ENCODE data around the gene HTT. TPM values are rescaled to one million over a fixed set of nuclear protein-coding genes. Genes with fewer than 3 reads are reported as not detected.

HTT gene
- total RNA-seq, 1 experiment from 2014 or later: 85.4 TPM

DNA sequence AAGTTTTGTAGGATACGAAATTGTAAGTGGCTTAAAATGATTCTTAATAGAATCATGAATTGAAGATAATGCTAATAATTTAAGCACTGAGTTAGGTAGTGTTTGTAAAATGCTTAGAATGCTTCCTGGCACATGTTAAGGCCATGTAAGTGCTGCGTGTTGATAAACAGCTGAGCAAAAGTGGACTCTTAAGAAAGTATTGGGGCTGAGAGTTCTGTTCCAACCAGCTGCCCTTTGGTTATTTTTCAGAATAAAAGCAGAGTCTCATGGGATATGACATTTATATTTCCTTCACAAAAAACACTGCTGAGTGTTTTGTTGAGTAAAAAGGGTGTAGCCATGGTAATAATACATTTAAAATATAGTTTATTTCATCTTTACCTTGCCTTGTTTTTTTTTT lies 42.5 kb downstream of the HTT start (continued):
- no peak for TF ChIP-seq STAT6 (CRISPR knock-in tag; conservative IDR thresholded peaks at IDR 0.05; ENCODE audit: low read depth)

GRCh38 chr4:3118312-3118711 lies 43.8 kb downstream of the HTT start:
- Mint-ChIP-seq H3K36me3 (peaks cover 82% of the 10 kb centered on the region), H3K4me1 (no peaks in the 10 kb centered on the region), H3K27me3 (ENCODE audit: low read depth) (no peaks in the 10 kb centered on the region), H3K9me3 (peaks cover 10% of the 10 kb centered on the region), H3K4me3 (no peak overlapping the region), H3K27ac (no peak overlapping the region)
- ChIA-PET CTCF (no interaction called here), POLR2A (no interaction called here)
- no peak for TF ChIP-seq KAT7 (CRISPR knock-in tag; IDR thresholded peaks at IDR 0.05; ENCODE audit: borderline replicate concordance)
- TF ChIP-seq MYBL2 (CRISPR knock-in tag; IDR thresholded peaks at IDR 0.05): no peak
- no peak for TF ChIP-seq JUN (CRISPR knock-in tag; IDR thresholded peaks at IDR 0.05)
- TF ChIP-seq ZNF425 (CRISPR knock-in tag; conservative IDR thresholded peaks at IDR 0.05): no peak
- no peak for TF ChIP-seq ZNF532 (CRISPR knock-in tag; IDR thresholded peaks at IDR 0.05; ENCODE audit: borderline replicate concordance)
- ATAC-seq: no peak
- DNase-seq (ENCODE audit: low spot score): no peak

GRCh38 chr4:3119464-3119863 lies 45.0 kb downstream of the HTT start:
- DNase-seq (ENCODE audit: low spot score): no peak
- Mint-ChIP-seq H3K4me1 (no peaks in the 10 kb centered on the region), H3K27me3 (ENCODE audit: low read depth) (no peaks in the 10 kb centered on the region), H3K9me3 (peaks cover 4% of the 10 kb centered on the region; the same call in 1 of the 2 replicates), H3K27ac (no peak overlapping the region), H3K36me3 (peaks cover 71% of the 10 kb centered on the region), H3K4me3 (no peak overlapping the region)
- ChIA-PET POLR2A (no interaction called here), CTCF (no interaction called here)
- no peak for ATAC-seq
- no peak for TF ChIP-seq AR (CRISPR knock-in tag; IDR thresholded peaks at IDR 0.05)
- no peak for TF ChIP-seq ZNF232 (CRISPR knock-in tag; IDR thresholded peaks at IDR 0.05)
- TF ChIP-seq, protein P1, sequence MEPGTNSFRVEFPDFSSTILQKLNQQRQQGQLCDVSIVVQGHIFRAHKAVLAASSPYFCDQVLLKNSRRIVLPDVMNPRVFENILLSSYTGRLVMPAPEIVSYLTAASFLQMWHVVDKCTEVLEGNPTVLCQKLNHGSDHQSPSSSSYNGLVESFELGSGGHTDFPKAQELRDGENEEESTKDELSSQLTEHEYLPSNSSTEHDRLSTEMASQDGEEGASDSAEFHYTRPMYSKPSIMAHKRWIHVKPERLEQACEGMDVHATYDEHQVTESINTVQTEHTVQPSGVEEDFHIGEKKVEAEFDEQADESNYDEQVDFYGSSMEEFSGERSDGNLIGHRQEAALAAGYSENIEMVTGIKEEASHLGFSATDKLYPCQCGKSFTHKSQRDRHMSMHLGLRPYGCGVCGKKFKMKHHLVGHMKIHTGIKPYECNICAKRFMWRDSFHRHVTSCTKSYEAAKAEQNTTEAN (CRISPR knock-in tag; IDR thresholded peaks at IDR 0.05): no peak
- no peak for TF ChIP-seq SMAD4 (CRISPR knock-in tag; IDR thresholded peaks at IDR 0.05)
- no peak for TF ChIP-seq RELA (CRISPR knock-in tag; IDR thresholded peaks at IDR 0.05; ENCODE audit: borderline replicate concordance)

All from WTC11 (cell line).